NT2/D1 (cell line): ENCODE data around the gene DMD.

ENCODE experiments used
- DNase-seq: peaks from one replicate; pipeline ENCODE4 v3.0.0-alpha.2; 2011; ENCODE audit warnings: low read depth, low spot score
- H3K27me3 ChIP-seq: 2 replicates; pipeline ENCODE4 v1.6.0; 2011; ENCODE audit warnings: mild to moderate bottlenecking; ENCODE audit not compliant: insufficient read length, insufficient read depth
- H3K36me3 ChIP-seq: 2 replicates; pipeline ENCODE4 v1.6.1; 2011; ENCODE audit warnings: mild to moderate bottlenecking, low read length, mixed read lengths; ENCODE audit not compliant: insufficient read depth, insufficient read length
- H3K4me1 ChIP-seq: 2 replicates; pipeline ENCODE4 v1.5.1; 2011; ENCODE audit not compliant: insufficient read depth, insufficient read length
- H3K4me3 ChIP-seq: 2 replicates; pipeline ENCODE4 v1.5.1; 2011; ENCODE audit warnings: low read depth; ENCODE audit not compliant: insufficient read length
- H3K9ac ChIP-seq: 2 replicates; pipeline ENCODE4 v1.6.0; 2011; ENCODE audit warnings: low read depth; ENCODE audit not compliant: insufficient read length
- H3K9me3 ChIP-seq: 2 replicates; pipeline ENCODE4 v1.5.1; 2011; ENCODE audit warnings: mild to moderate bottlenecking, low read length; ENCODE audit not compliant: insufficient read depth
- SUZ12 ChIP-seq: IDR thresholded peaks from 2 replicates; pipeline ENCODE4 v1.6.1; 2011; ENCODE audit not compliant: insufficient read length, insufficient read depth; ENCODE audit errors: extremely low read depth
- YY1 ChIP-seq: IDR thresholded peaks from 2 replicates; pipeline ENCODE4 v1.6.1; 2011; ENCODE audit not compliant: insufficient read length, insufficient read depth
- ZNF274 ChIP-seq: IDR thresholded peaks from 2 replicates; pipeline ENCODE4 v1.6.1; 2011; ENCODE audit warnings: mild to moderate bottlenecking, low read depth, low read length

The DMD gene

GRCh38 chrX:31136144-31136611, 2075.2 kb downstream of the DMD start:
- TF ChIP-seq ZNF274 (no peak), SUZ12 (no peak), YY1 (no peak)
- Histone ChIP-seq H3K4me1 (no peaks in the 10 kb centered on the region), H3K9ac (no peak overlapping the region), H3K9me3 (peaks cover 7% of the 10 kb centered on the region; the same call in 1 of the 2 replicates), H3K4me3 (no peak overlapping the region), H3K27me3 (no peaks in the 10 kb centered on the region), H3K36me3 (peaks cover 11% of the 10 kb centered on the region)
- DNase-seq: no peak

- Histone ChIP-seq H3K4me1 (no peaks in the 10 kb centered on the region), H3K36me3 (peaks cover 9% of the 10 kb centered on the region), H3K27me3 (no peaks in the 10 kb centered on the region), H3K9ac (no peak overlapping the region), H3K4me3 (no peak overlapping the region), H3K9me3 (0 out of 2 replicates have a peak, but pooled peaks cover 2% of the 10 kb centered on the region)
- DNase-seq: no peak
- no peak for TF ChIP-seq YY1
- no peak for TF ChIP-seq ZNF274
- no peak for TF ChIP-seq SUZ12
Measured at GRCh38 chrX:31132821-31133241, 2078.5 kb downstream of the DMD start.

- DNase-seq: no peak
- peaks cover 11% of the 10 kb centered on the region for H3K36me3 ChIP-seq
- no peaks in the 10 kb centered on the region for H3K4me1 ChIP-seq
- no peak for TF ChIP-seq ZNF274
- no peak for TF ChIP-seq YY1
- TF ChIP-seq SUZ12: no peak
- no peak overlapping the region for H3K4me3 ChIP-seq
- no peaks in the 10 kb centered on the region for H3K9me3 ChIP-seq
- no peaks in the 10 kb centered on the region for H3K27me3 ChIP-seq
- H3K9ac ChIP-seq: no peak overlapping the region
Measured at GRCh38 chrX:31130457-31131220, 2080.7 kb downstream of the DMD start.

GRCh38 chrX:31128855-31129254, 2082.5 kb downstream of the DMD start:
- Histone ChIP-seq H3K27me3 (no peaks in the 10 kb centered on the region), H3K9ac (no peak overlapping the region), H3K36me3 (peaks cover 13% of the 10 kb centered on the region), H3K9me3 (no peaks in the 10 kb centered on the region), H3K4me3 (no peak overlapping the region), H3K4me1 (no peaks in the 10 kb centered on the region)
- no peak for TF ChIP-seq ZNF274
- no peak for TF ChIP-seq SUZ12
- no peak for TF ChIP-seq YY1
- DNase-seq: no peak

GRCh38 chrX:31127716-31128115, 2083.6 kb downstream of the DMD start:
- Histone ChIP-seq H3K9ac (no peak overlapping the region), H3K4me1 (no peaks in the 10 kb centered on the region), H3K36me3 (peaks cover 13% of the 10 kb centered on the region), H3K27me3 (no peaks in the 10 kb centered on the region), H3K4me3 (no peak overlapping the region), H3K9me3 (no peaks in the 10 kb centered on the region)
- DNase-seq: no peak
- TF ChIP-seq SUZ12: no peak
- no peak for TF ChIP-seq YY1
- TF ChIP-seq ZNF274: no peak

- TF ChIP-seq SUZ12: no peak
- TF ChIP-seq YY1: no peak
- TF ChIP-seq ZNF274: no peak
- H3K9me3 ChIP-seq: no peaks in the 10 kb centered on the region
- H3K9ac ChIP-seq: no peak overlapping the region
- no peaks in the 10 kb centered on the region for H3K27me3 ChIP-seq
- H3K4me1 ChIP-seq: no peaks in the 10 kb centered on the region
- no peak for DNase-seq
- H3K4me3 ChIP-seq: no peak overlapping the region
- peaks cover 5% of the 10 kb centered on the region for H3K36me3 ChIP-seq
Measured at GRCh38 chrX:31126205-31126604, 2085.1 kb downstream of the DMD start.

GRCh38 chrX:31124536-31124935, 2086.8 kb downstream of the DMD start:
- Histone ChIP-seq H3K4me1 (no peaks in the 10 kb centered on the region), H3K36me3 (peaks cover 5% of the 10 kb centered on the region), H3K9ac (no peak overlapping the region), H3K27me3 (no peaks in the 10 kb centered on the region), H3K4me3 (no peak overlapping the region), H3K9me3 (no peaks in the 10 kb centered on the region)
- TF ChIP-seq ZNF274 (no peak), YY1 (no peak), SUZ12 (no peak)
- no peak for DNase-seq
